HG02870 (cell line): ENCODE results near the gene DUSP10.

ENCODE experiments used
- ATAC-seq: cut with Tn5 transposase; IDR thresholded peaks from one replicate; pipeline ENCODE4 v1.9.1; 2021; ENCODE audit warnings: mild to moderate bottlenecking, moderate library complexity; ENCODE audit not compliant: unreplicated experiment

DUSP10 gene

DNA sequence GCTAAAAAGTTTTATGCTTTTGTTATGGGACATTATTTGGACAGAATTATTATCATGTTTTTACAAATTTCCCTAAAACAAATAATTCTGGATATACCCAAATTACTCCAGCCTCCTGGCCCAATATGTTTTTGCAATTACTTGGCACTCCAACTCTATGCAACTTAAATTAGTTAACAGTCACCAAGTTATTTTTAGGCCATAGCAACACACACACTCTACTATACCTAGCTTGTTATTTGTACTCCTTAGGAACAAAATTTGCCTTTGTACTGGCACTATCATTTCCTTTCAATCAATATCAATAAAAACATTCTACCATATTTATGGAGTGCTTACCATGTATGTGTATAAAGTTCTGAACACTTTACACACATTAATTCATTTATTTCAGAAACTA is 7.7 kb downstream of the DUSP10 start:
- no peak for ATAC-seq

DNA sequence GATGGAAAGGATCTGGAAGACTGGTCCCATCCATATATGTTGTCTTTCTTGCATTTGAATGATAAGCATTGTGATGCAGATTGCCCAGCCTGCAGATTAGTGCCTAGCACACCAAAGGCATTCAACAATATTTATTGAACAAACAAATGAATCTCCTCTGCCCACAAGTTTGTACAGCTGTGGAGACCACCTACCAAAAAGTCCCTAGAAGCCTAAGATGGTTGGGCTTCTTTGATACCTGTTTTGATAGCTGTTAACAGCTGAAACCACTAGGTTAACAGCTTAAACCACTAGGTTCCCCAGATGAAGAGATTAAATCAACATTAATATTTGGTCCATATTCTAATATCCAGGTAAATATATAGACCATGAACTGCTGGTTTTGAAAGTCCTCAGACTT is 9.8 kb downstream of the DUSP10 start:
- no peak for ATAC-seq

DNA sequence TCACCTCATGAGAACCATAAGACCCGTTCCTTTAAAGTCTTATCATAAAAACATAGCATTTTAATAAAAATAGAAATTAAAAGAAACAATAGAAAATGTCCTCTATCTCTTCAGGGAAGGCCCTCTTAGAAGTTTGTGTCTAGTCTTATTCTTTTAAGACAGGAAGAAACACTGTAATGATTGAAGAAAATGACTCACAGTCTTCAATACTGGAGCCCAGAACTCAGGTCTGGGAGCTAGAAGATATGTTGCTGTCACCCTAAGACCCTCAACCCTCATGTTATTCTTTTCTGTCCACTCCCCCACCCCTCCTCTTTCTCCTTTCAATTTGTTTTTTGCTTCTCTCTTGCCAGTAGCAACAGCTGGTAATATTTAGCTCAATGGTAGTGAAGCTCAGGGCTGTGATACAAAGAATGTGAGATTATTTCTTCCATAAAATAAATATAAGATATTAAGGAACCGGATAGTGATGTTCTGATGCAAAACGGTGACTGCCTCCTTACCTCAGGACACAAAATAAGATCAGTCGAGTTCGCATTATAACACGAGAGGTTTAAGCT is 12.0 kb downstream of the DUSP10 start:
- ATAC-seq = no peak

DNA sequence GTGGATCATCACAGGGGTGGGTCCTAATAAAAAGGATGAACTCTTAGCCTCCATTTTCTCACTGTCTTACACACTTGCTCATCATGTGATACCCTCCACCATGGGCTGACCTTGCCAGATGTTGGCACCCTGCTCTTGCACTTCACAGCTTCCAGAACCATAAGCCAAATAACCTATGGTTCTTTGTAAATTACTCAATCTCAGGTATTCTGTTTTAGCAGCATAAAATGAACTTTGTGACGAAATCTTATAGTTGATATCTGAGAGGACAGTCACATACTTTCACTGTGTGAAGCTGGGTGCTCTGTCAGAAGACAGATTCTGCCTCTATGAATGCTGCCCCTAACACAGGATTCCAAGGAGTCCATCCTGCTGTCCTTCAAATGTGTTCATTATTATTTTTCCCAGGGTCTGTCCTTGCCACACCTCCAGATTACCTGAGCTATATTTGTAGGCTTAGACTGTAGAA is 13.8 kb downstream of the DUSP10 start:
- ATAC-seq = no peak

DNA sequence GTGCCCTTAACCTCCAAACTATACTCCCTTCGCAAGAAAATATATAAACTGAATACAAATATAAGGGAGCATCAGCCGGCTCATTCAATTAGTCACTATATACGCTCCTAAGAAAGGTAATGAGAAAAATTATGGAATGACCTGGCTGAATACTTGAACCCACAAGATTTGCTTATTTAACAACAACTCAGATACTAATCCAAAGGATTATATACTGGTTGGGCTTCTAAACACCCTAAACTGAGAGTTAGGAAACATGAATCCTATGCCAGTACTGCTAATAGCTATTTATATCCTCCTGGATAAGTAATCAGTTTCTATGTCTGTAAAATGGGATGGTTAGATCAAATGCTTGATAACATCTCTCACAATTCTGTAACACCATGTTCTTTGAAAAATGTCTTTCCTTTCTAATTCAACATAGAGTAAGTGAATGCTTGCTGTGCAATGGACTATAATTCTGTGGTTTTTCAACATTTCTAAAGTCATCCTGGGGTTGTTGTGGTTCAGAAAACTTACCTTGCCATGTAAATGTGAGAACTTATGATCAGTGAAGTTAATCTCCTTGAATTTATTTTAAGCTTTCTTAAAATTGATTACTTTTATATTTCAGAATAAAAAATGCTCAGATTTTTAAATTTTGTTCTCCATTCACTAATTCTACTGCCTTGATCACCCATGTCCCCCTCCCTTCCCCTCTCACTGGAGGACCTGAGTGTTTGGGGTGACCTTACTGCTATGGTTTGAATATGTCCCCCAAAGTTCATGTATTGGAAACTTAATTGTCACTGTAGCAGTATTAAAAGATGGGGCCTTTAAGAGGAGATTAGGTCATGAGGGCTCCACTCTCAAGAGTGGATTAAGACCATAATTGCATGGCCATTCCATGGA is 14.5 kb downstream of the DUSP10 start:
- ATAC-seq = peak; percentile 35

DNA sequence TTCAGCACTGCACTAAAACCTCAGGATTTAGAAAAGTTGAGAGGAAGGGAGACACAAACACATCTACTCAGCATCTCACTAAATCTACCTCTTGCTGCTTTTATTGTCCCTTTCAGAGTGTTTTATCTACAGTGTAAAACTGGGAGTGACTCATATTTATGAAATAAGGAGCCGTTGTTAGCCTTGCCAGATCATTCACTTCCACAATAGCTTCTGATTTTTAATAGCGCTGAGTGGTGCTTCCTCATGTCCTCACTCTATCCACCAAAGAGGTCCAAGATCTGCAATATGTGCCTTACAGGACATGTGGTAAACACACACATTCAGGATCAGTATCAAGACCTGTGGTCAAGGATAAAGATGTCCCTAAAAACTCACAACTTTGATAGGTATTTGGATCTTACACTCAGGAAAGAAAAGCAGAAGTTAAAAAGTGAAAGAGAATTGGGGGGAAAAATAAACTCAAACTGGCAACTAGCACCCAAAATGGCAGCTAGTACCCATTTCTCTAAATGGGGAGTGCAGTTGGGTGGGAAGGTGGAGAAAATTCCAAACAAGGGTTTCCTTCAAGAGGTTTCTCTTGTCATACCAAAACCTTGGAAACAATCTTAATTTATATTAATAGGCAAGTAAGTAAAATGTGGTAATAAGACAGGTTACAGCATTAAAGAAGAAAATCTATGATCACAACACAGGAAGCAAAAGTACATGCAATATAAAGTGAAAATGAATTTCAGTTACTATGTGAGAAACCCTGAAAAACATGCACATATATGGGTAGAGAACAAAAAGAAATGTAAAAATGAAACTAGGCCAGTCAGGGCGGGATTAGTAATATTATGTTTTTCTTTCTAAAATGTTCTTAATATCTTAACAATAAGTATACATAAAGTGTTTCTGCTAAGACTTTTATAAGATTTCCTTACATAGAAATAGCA is 15.9 kb downstream of the DUSP10 start:
- peak; percentile 69 for ATAC-seq

DNA sequence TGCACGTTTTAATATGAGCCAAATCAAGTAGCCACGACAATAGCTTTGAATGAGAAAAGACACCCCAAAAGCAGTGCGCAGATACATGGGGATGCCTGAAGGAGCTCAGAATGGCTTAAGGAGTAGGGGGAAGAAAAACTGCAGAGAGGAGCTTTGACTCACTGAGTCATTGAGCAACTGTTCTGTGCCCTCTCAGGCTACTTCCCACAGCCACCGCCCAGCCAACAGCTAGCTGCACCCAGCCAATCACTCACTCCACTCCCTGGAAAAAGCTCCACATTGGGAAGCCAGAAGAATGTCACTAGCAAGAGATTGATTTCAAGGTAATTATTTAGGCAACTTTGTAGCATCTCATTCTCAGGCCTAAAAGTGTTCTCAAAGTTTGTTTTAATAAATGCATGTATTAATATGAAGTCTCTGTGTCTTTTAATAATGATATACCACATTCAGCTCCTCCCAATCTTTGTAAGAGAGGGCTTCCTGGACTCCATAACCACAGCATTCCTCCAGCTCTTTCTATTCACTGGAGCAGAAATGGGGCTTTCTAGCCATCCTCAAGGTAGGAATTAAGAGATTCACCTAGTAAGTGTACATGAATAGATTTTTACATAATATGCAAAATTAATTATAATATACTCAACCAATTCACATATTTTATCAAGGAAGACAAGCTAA is 16.8 kb downstream of the DUSP10 start:
- ATAC-seq = no peak

DNA sequence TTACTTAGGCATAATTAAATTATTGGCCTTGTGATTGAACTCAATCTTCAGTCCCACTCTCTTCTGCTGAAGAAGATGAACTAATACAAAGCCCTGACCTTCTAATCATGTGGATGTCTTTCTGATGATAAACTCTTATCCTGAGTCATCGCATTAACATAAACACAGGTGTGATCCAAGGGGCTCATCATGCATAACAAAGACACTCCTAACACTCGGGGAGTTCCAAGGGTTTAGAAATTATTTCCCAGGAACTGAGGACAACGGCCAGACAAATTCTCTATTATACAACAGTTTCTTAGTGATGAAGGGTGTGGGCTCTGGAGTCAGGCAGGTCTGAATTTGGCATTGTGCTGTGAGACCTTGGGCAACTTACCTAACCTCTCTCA is 18.0 kb downstream of the DUSP10 start:
- ATAC-seq = no peak

DNA sequence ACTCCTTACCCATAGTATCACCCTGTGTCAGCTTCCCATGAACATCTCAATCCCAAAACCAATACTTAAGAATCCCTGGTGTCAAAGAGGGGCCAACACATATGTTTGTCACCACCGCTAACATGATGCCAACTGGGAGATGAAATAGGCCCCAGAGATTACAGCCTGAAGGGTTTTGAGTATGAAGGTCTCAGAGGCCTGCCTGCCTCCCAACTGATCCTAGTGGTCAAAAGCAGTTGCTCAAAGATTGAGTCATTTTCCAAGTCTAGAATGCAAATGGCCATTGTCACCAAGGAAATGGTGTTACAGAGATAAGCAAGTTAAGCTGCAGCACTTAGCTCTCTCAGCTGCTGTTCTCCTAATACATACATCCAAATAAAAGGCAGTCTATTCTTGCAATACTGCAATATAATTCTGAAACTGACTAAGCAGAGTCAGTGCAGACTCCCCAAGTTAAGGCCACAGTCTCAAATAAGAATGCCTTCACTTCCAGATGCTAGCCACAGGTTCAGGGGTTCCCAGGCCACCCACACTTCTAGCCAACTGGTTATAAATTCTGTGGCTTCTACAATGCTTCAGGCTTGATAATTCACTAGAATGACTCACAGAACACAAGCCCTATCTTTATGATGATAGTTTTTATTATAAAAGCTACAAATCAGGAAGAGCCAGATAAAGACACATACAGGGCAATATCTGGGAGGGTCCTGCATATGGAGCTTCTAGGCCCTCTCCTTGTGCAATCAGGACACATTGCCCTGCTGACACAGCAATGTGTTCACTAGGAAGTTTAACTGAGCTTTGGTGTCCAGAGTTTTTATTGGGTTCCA is 18.7 kb downstream of the DUSP10 start:
- peak; percentile 28 for ATAC-seq

DNA sequence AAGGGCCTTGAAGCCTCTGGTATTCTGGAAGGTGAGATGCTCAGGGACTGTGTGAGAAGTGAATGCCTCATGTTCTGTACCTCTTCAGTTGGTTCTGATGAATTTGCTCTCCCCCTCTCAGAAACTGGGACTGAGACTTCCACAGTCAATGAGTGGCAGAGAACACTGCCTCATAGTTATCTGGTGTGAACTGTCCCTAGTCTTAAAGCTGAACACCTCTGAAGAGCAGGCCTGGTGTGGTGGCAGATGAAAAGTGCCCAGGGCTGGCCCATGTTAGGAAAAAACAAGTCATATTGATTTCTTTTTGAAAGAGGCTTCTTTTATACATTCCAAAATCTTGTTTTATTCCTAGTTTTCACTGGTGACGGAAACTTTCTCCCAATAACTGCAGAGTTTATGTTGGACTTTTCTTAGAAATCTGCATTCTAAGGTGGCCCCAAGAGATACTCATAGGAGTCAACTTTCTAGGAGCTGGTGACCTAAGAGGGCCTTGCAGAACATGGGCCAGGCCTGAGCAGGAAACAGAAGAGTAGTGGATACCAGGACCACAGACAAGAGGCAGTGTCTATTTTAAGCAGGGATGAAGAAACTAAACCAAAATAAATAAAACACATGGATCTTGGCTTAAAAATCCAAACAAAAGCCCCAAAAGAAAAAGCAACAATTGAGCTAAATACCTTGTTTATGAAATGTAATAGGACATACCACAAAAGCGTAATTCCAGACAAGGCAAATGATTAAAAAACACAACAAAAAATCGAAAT is 19.5 kb downstream of the DUSP10 start:
- ATAC-seq = no peak

DNA sequence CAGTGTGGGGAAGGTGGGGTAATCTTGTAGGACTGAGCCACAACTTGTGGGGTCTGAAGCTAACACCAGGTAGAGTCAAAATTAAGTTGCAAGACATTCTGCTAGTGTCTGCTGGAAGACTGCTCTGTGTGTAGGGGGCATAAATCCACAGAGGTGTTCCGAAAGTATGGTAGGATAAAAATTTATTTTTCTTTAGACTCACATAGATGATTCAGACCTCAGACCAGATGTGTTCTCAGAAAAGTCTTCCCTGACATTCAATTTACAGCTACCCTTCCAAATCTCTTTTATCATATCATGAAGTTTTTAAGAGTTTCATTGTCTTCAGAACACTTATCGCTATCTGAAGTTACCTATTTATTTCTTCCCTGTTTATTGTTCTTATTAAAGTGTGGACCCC is 21.3 kb downstream of the DUSP10 start:
- no peak for ATAC-seq

DNA sequence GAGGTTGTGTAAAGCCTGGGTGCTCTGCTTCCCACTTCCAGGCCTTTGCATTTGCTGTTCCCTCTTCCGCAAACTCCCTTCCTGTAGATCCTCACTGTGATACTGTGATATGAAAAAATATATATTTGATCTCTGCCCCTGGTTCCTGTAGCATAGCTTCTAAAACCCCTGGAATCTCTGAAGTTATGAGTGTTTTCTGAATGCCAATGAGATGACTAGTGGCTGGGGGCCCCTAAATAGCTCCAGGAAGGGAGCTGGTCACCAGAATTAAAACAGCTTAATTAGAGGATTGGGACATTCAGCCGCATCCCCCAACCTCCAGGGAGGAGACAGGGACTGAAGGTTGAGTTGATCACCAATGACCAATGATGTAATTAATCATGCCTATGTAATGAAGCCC is 21.9 kb downstream of the DUSP10 start:
- no peak for ATAC-seq

DNA sequence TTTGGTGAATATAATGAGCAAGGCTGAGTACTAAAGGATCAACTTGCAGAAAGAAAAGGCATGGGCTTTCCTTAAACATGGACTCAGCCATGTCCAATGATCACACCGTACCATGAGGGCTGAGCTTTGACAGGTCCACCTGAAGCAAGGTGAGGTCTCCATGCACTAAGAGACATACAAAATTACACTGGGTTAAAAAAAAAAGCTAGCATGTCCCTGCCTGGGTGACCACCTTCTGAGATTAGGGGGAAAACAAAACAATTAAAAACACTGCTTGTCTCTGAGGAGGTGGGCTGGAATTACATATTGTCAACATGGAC is 22.7 kb downstream of the DUSP10 start:
- ATAC-seq = no peak

DNA sequence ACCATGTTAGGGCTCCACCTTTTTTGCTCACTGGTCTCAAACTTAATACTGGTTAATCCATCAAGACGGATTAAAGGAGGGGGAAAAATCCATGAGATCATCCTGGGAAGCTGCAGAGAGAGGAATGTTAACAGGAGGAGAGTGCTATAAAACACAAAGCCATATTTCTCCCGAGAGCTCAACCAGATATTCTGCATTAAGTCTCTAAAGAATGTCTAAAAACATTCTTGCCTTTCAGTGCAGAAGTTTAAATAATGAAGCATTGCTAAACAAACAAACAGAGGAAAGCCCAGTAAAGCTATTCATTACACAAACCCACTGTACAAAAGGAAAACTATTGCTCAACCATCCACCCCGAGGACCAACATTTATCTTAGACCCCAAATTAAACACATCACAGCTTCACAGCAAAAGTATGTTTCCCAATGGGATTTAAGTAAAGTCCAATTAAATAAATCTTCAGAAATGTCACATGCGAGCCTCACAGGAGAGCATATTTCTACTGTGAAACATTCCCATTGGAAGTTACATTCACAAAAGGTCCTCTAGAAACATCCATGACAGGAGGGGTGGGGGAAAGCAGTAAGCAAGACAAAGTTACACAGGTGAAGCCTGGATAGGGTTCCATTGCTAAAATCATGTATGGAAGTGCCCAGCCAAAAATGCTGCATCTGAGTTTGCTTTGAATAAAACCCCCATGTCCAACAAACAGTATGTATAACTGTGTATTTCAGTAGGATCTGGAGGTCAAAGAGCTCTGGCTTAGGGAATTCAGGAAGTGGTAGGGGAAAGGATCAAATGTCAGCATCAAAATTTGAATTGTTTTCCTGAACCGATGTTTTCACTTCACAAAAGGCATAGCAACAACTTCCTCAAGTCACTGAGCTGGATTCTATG is 23.3 kb downstream of the DUSP10 start:
- ATAC-seq = no peak

DNA sequence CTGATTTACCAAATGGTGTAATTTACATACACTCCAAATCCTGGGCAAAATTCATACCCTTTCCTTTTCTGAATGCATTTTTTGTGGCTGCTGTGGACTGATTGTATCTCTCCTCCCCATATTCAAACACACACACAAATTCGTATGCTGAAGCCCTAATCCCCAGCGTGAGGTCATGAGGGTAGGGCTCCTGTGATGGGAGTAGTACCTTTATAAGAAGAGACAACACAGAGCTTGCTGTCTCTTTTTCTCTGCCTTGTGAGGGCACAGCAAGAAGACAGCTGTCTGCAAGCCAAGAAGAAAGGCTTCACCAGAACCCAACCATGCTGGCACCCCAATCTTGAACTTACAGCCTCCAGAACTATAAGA is 24.4 kb downstream of the DUSP10 start:
- ATAC-seq = no peak

DNA sequence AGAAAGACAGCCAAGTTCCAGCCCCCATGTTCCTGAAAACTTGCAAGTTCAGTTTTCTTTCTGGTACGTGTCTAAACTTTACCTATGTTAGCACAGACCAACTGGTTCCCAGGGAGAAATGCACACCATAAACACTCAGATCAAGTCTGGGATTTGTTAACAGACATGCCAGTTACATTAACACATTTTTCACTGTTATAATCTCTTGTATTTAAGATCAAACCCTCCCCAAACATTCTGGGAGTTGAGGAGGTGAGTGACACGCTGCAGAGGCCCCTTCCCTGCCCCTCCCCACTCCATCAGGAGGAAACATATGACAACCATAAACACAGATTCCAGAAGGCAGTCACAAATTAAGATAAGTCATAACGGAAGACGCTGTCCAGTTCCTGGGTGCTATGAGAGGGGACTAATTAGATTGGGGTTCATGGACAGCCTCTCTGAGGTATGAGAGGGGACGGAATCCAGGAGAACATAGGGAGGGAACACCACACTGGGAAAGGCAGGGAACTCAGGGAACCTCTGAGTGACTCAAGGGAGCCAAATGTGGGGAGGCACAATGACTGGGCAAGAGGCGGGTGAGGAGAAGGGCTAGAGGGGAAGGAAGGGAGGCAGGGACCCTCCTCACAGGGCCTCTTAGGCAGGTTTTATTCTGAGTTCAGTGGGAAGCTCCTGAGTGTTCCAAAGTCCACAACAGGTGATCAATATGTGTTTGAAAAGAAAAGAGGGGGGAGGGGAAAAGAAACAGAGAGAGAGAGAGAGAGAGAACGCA is 25.0 kb downstream of the DUSP10 start:
- no peak for ATAC-seq

DNA sequence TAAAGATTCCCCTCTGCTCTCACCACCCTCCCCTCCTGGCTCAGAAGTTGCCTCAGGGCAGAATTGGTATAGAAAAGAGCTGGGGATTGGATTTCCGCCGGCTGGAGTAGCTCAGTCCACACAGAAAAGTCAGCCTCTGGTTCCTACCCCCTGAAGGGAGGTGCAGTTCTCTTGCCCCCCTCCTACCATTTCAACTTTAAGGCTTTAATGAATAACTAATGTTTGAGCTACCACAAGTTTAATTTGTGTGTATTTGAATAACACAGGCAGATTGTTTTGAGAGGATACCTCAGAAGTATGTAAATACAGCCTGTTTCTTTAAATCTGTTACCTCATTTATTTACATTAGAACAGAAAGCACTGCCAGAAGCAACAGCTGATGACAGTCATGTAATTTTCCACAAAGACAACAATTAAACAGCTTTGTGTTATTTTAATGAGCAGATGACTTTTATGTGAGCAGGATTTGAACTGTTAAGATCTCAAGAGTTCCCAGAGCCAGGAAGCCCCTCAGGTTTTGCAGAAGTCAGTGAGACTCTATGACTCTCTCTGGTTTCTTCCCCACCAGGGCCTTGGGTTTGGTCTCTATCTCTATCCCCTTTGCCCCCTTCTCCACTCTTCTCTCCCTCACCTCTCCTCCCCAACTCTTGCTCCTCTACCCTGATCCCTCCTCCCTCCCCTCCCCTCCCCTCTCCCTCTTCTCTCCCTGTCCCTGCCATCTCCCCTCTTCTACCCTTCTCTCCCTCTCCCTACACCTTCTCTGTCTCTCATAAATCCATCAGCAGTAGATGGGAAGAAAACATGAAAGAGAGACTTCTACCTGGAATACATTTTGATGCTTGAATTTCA is 26.3 kb downstream of the DUSP10 start:
- ATAC-seq = no peak
